Anterior cingulate cortex (tissue), 58 donors: ENCODE measurements around the gene IFNA8.
A peak's percentile ranks its signal among the peaks of the same experiment; 100 is the strongest.
"Not testable (repeated sequence)": the region's sequence is repeated elsewhere in the genome, so short reads cannot be mapped to it uniquely, and the experiment has no call there.

Experiments used
- DNase-seq, 58 donors: peaks; one replicate each; lab custom pipeline; 2025; lab: John Stamatoyannopoulos, UW

The IFNA8 gene

GRCh38 chr9:21415493-21416267, 6.8 kb downstream of the IFNA8 start:
- DNase-seq: no peak

- DNase-seq: no peak
Observed at GRCh38 chr9:21428235-21428634, 19.3 kb downstream of the IFNA8 start.

GRCh38 chr9:21429191-21429590, 20.3 kb downstream of the IFNA8 start:
- no peak for DNase-seq

- no peak for DNase-seq
Observed at GRCh38 chr9:21432672-21433425, 23.9 kb downstream of the IFNA8 start.

- peak in 20 of 58 donors; percentile 2 to 42 (median 18) for DNase-seq
Observed at GRCh38 chr9:21434202-21435014, 25.5 kb downstream of the IFNA8 start.

GRCh38 chr9:21435015-21435383, 26.1 kb downstream of the IFNA8 start:
- DNase-seq: not testable (repeated sequence)

GRCh38 chr9:21440139-21440538, 31.2 kb downstream of the IFNA8 start, which contains the start of gene IFNA1:
Gene IFNA1, plus strand, starts transcription at chr9:21440439. Its CDS starts 69 bp downstream, at chr9:21440508.
- no peak for DNase-seq

GRCh38 chr9:21443849-21444625, 35.1 kb downstream of the IFNA8 start:
- DNase-seq: no peak

GRCh38 chr9:21449312-21449711, 40.4 kb downstream of the IFNA8 start:
- DNase-seq: not testable (repeated sequence)

GRCh38 chr9:21450733-21451394, 41.9 kb downstream of the IFNA8 start:
- no peak for DNase-seq

GRCh38 chr9:21452681-21453080, 43.8 kb downstream of the IFNA8 start:
- DNase-seq: no peak

GRCh38 chr9:21454149-21454548, 45.2 kb downstream of the IFNA8 start:
- no peak for DNase-seq

GRCh38 chr9:21455320-21455719, 46.4 kb downstream of the IFNA8 start:
- DNase-seq: peak in 11 of 58 donors; percentile 1 to 29 (median 9)
